Panc1 (cell line): Measurements from ENCODE around the gene ENDOV.

Experiments
- CTCF ChIP-seq: fragments of 450-650 bp; IDR thresholded peaks from 2 replicates; pipeline ENCODE4 v1.5.1; 2017; ENCODE audit warnings: mild to moderate bottlenecking
- REST ChIP-seq, 2 experiments: IDR thresholded peaks; 2 replicates each; pipeline ENCODE4 v1.6.1; 2011 to 2012; ENCODE audit warnings: low read depth in 2 of 2, control low read depth in 1 of 2, low read length in 1 of 2, mild to moderate bottlenecking in 1 of 2, moderate library complexity in 1 of 2; ENCODE audit not compliant: insufficient read depth in 1 of 2

GRCh38 chr17:80424878-80425765, 10.2 kb downstream of the ENDOV start:
- TF ChIP-seq CTCF (no peak), REST (IDR thresholded peaks at IDR 0.05; ENCODE audit: insufficient read depth in 1 of 2, low read depth in 2 of 2, low read length in 1 of 2) (no peak)
